ENCODE results near the gene ADGRG3. TPM values are rescaled to one million over a fixed set of nuclear protein-coding genes. Genes with fewer than 3 reads are reported as not detected.
"Not testable (repeated sequence)": the region's sequence is repeated elsewhere in the genome, so short reads cannot be mapped to it uniquely, and the experiment has no call there.

The ADGRG3 gene
- total RNA-seq, 2 experiments from 2014 or later, result 0.14 TPM; not detected in 1

GRCh38 chr16:57663436-57663835 lies 4.7 kb upstream of the ADGRG3 start:
- intact Hi-C loops (cut with micrococcal nuclease), result no loop called here
- no peak overlapping the region for H3K4me3 Mint-ChIP-seq
- H3K9me3 Mint-ChIP-seq, result no peaks in the 10 kb centered on the region
- H3K27ac Mint-ChIP-seq, result no peak overlapping the region
- no peaks in the 10 kb centered on the region for H3K36me3 Mint-ChIP-seq (ENCODE audit: low read depth)
- CTCF ChIA-PET, result interaction anchor here (1.1 kb wide), 2 partner anchors 61 to 72 kb away, joined by 3 to 4 read pairs; no protein-coding TSS in a partner anchor
- no peaks in the 10 kb centered on the region for H3K4me1 Mint-ChIP-seq (ENCODE audit: low read depth)
- DNase-seq, result no peak
- H3K27me3 Mint-ChIP-seq (ENCODE audit: low read depth), result no peaks in the 10 kb centered on the region

GRCh38 chr16:57663917-57664661 lies 4.0 kb upstream of the ADGRG3 start:
- Mint-ChIP-seq H3K27me3 (ENCODE audit: low read depth) (no peaks in the 10 kb centered on the region), H3K4me3 (no peak overlapping the region), H3K9me3 (no peaks in the 10 kb centered on the region), H3K36me3 (ENCODE audit: low read depth) (no peaks in the 10 kb centered on the region), H3K4me1 (ENCODE audit: low read depth) (no peaks in the 10 kb centered on the region), H3K27ac (no peak overlapping the region)
- CTCF ChIA-PET, result interaction anchor here (0.5 to 1.1 kb wide), 5 partner anchors 13 to 88 kb away, joined by 3 to 6 read pairs (median 4); no protein-coding TSS in a partner anchor
- DNase-seq, result no peak
- intact Hi-C loops (cut with micrococcal nuclease), result no loop called here

- Mint-ChIP-seq H3K4me3 (no peak overlapping the region), H3K9me3 (no peaks in the 10 kb centered on the region), H3K27ac (no peak overlapping the region), H3K36me3 (ENCODE audit: low read depth) (no peaks in the 10 kb centered on the region), H3K4me1 (ENCODE audit: low read depth) (no peaks in the 10 kb centered on the region), H3K27me3 (ENCODE audit: low read depth) (no peaks in the 10 kb centered on the region)
- CTCF ChIA-PET, result interaction anchor here (0.5 to 1.1 kb wide), 5 partner anchors 14 to 88 kb away, joined by 3 to 6 read pairs (median 4); no protein-coding TSS in a partner anchor
- DNase-seq, result no peak
- intact Hi-C loops (cut with micrococcal nuclease), result no loop called here
Measured at GRCh38 chr16:57664662-57665025, 3.5 kb upstream of the ADGRG3 start.

GRCh38 chr16:57665541-57665940 lies 2.6 kb upstream of the ADGRG3 start:
- CTCF ChIA-PET, result interaction anchor here (1.0 kb wide), 1 partner anchor 89 kb away, joined by 6 read pairs; no protein-coding TSS in a partner anchor
- Mint-ChIP-seq H3K4me3 (no peak overlapping the region), H3K27me3 (ENCODE audit: low read depth) (no peaks in the 10 kb centered on the region), H3K4me1 (ENCODE audit: low read depth) (no peaks in the 10 kb centered on the region), H3K9me3 (no peaks in the 10 kb centered on the region), H3K27ac (no peak overlapping the region), H3K36me3 (ENCODE audit: low read depth) (no peaks in the 10 kb centered on the region)
- intact Hi-C loops (cut with micrococcal nuclease), result no loop called here
- no peak for DNase-seq

- Mint-ChIP-seq H3K4me1 (ENCODE audit: low read depth) (no peaks in the 10 kb centered on the region), H3K4me3 (no peak overlapping the region), H3K9me3 (no peaks in the 10 kb centered on the region), H3K36me3 (ENCODE audit: low read depth) (no peaks in the 10 kb centered on the region), H3K27ac (no peak overlapping the region), H3K27me3 (ENCODE audit: low read depth) (no peaks in the 10 kb centered on the region)
- no peak for DNase-seq
- intact Hi-C loops (cut with micrococcal nuclease), result no loop called here
- CTCF ChIA-PET, result interaction anchor here (0.6 kb wide), 1 partner anchor 56 kb away, joined by 3 read pairs; no protein-coding TSS in a partner anchor
Measured at GRCh38 chr16:57666353-57667047, 1.6 kb upstream of the ADGRG3 start.

- no peaks in the 10 kb centered on the region for H3K27me3 Mint-ChIP-seq (ENCODE audit: low read depth)
- H3K36me3 Mint-ChIP-seq (ENCODE audit: low read depth), result no peaks in the 10 kb centered on the region
- no peaks in the 10 kb centered on the region for H3K9me3 Mint-ChIP-seq
- no peak overlapping the region for H3K27ac Mint-ChIP-seq
- H3K4me3 Mint-ChIP-seq, result no peak overlapping the region
- no peak for DNase-seq
- CTCF ChIA-PET, result no interaction called here
- intact Hi-C loops (cut with micrococcal nuclease), result no loop called here
- no peaks in the 10 kb centered on the region for H3K4me1 Mint-ChIP-seq (ENCODE audit: low read depth)
Measured at GRCh38 chr16:57667048-57667525, 1.0 kb upstream of the ADGRG3 start.

GRCh38 chr16:57667526-57668262 lies 412 bp upstream of the ADGRG3 start:
- no peaks in the 10 kb centered on the region for H3K27me3 Mint-ChIP-seq (ENCODE audit: low read depth)
- DNase-seq, result no peak
- intact Hi-C loops (cut with micrococcal nuclease), result no loop called here
- H3K36me3 Mint-ChIP-seq (ENCODE audit: low read depth), result no peaks in the 10 kb centered on the region
- H3K27ac Mint-ChIP-seq, result no peak overlapping the region
- H3K9me3 Mint-ChIP-seq, result no peaks in the 10 kb centered on the region
- H3K4me1 Mint-ChIP-seq (ENCODE audit: low read depth), result no peaks in the 10 kb centered on the region
- CTCF ChIA-PET, result interaction anchor here (0.5 kb wide), 1 partner anchor 18 kb away, joined by 3 read pairs; no protein-coding TSS in a partner anchor
- no peak overlapping the region for H3K4me3 Mint-ChIP-seq

- no peak overlapping the region for H3K27ac Mint-ChIP-seq
- no peaks in the 10 kb centered on the region for H3K27me3 Mint-ChIP-seq (ENCODE audit: low read depth)
- no peaks in the 10 kb centered on the region for H3K4me1 Mint-ChIP-seq (ENCODE audit: low read depth)
- intact Hi-C loops (cut with micrococcal nuclease), result no loop called here
- H3K4me3 Mint-ChIP-seq, result no peak overlapping the region
- no peaks in the 10 kb centered on the region for H3K9me3 Mint-ChIP-seq
- DNase-seq, result no peak
- CTCF ChIA-PET, result no interaction called here
- no peaks in the 10 kb centered on the region for H3K36me3 Mint-ChIP-seq (ENCODE audit: low read depth)
Measured at GRCh38 chr16:57668630-57669475, 747 bp downstream of the ADGRG3 start.

GRCh38 chr16:57669476-57670162 lies 1.5 kb downstream of the ADGRG3 start:
- intact Hi-C loops (cut with micrococcal nuclease), result no loop called here
- Mint-ChIP-seq H3K9me3 (no peaks in the 10 kb centered on the region), H3K27ac (no peak overlapping the region), H3K4me3 (no peak overlapping the region), H3K27me3 (ENCODE audit: low read depth) (no peaks in the 10 kb centered on the region), H3K36me3 (ENCODE audit: low read depth) (no peaks in the 10 kb centered on the region), H3K4me1 (ENCODE audit: low read depth) (no peaks in the 10 kb centered on the region)
- DNase-seq, result no peak
- CTCF ChIA-PET, result no interaction called here

- no peak for DNase-seq
- CTCF ChIA-PET, result no interaction called here
- H3K4me1 Mint-ChIP-seq (ENCODE audit: low read depth), result no peaks in the 10 kb centered on the region
- H3K36me3 Mint-ChIP-seq (ENCODE audit: low read depth), result no peaks in the 10 kb centered on the region
- H3K9me3 Mint-ChIP-seq, result no peaks in the 10 kb centered on the region
- H3K27me3 Mint-ChIP-seq (ENCODE audit: low read depth), result no peaks in the 10 kb centered on the region
- no peak overlapping the region for H3K27ac Mint-ChIP-seq
- intact Hi-C loops (cut with micrococcal nuclease), result no loop called here
- no peak overlapping the region for H3K4me3 Mint-ChIP-seq
Measured at GRCh38 chr16:57670196-57670595, 2.1 kb downstream of the ADGRG3 start.

GRCh38 chr16:57671451-57671850 lies 3.3 kb downstream of the ADGRG3 start:
- not testable (repeated sequence) for H3K27me3 Mint-ChIP-seq (ENCODE audit: low read depth); H3K9me3 Mint-ChIP-seq
- CTCF ChIA-PET, result interaction anchor here (0.8 to 1.5 kb wide), 4 partner anchors 18 to 96 kb away, joined by 3 to 5 read pairs (median 3); no protein-coding TSS in a partner anchor

More at GRCh38 chr16:57671451-57671850, 3.3 kb downstream of the ADGRG3 start:
- H3K4me3 Mint-ChIP-seq; H3K27ac Mint-ChIP-seq; H3K4me1 Mint-ChIP-seq (ENCODE audit: low read depth); intact Hi-C loops (cut with micrococcal nuclease); H3K36me3 Mint-ChIP-seq (ENCODE audit: low read depth); DNase-seq: not testable (repeated sequence)
